ENCODE measurements around the gene PCSK4. TPM values are rescaled to one million over a fixed set of nuclear protein-coding genes. Genes with fewer than 3 reads are reported as not detected.

Gene PCSK4
- total RNA-seq, 1 donor from 2014 or later: 5.4 TPM

- intact Hi-C loops (cut with DNase I): no loop called here
These were observed 22.5 kb downstream of the PCSK4 start for GRCh38 chr19:1467490-1468273.

GRCh38 chr19:1467215-1467489 is 23.0 kb downstream of the PCSK4 start:
- H3K4me3 ChIP-seq: no peak overlapping the region
- TF ChIP-seq, protein P1, sequence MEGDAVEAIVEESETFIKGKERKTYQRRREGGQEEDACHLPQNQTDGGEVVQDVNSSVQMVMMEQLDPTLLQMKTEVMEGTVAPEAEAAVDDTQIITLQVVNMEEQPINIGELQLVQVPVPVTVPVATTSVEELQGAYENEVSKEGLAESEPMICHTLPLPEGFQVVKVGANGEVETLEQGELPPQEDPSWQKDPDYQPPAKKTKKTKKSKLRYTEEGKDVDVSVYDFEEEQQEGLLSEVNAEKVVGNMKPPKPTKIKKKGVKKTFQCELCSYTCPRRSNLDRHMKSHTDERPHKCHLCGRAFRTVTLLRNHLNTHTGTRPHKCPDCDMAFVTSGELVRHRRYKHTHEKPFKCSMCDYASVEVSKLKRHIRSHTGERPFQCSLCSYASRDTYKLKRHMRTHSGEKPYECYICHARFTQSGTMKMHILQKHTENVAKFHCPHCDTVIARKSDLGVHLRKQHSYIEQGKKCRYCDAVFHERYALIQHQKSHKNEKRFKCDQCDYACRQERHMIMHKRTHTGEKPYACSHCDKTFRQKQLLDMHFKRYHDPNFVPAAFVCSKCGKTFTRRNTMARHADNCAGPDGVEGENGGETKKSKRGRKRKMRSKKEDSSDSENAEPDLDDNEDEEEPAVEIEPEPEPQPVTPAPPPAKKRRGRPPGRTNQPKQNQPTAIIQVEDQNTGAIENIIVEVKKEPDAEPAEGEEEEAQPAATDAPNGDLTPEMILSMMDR (IDR thresholded peaks at IDR 0.05): no peak
- TF ChIP-seq POLR2A (IDR thresholded peaks at IDR 0.05) (no peak), POLR2AphosphoS5 (IDR thresholded peaks at IDR 0.05; ENCODE audit: insufficient read depth in 1 of 2, low read depth in 1 of 2) (no peak)
- intact Hi-C loops (cut with DNase I): no loop called here
- DNase-seq (ENCODE audit: extremely low spot score in 2 of 2): no peak
- no peak overlapping the region for H3K27ac ChIP-seq
- no peaks in the 10 kb centered on the region for H3K36me3 ChIP-seq
- no peaks in the 10 kb centered on the region for H3K9me3 ChIP-seq
- peaks cover 58% of the 10 kb centered on the region for H3K4me1 ChIP-seq
- H3K27me3 ChIP-seq: peaks cover 2% of the 10 kb centered on the region

More at GRCh38 chr19:1467490-1468273, 22.5 kb downstream of the PCSK4 start:
- Histone ChIP-seq H3K27me3 (peaks cover 4% of the 10 kb centered on the region), H3K9me3 (no peaks in the 10 kb centered on the region), H3K4me3 (no peak overlapping the region), H3K27ac (no peak overlapping the region), H3K4me1 (peaks cover 60% of the 10 kb centered on the region), H3K36me3 (no peaks in the 10 kb centered on the region)
- TF ChIP-seq, protein P1 (IDR thresholded peaks at IDR 0.05): no peak
- TF ChIP-seq POLR2AphosphoS5 (IDR thresholded peaks at IDR 0.05; ENCODE audit: insufficient read depth in 1 of 2, low read depth in 1 of 2) (no peak), POLR2A (IDR thresholded peaks at IDR 0.05) (no peak)
- no peak for DNase-seq (ENCODE audit: extremely low spot score in 2 of 2)

DNA sequence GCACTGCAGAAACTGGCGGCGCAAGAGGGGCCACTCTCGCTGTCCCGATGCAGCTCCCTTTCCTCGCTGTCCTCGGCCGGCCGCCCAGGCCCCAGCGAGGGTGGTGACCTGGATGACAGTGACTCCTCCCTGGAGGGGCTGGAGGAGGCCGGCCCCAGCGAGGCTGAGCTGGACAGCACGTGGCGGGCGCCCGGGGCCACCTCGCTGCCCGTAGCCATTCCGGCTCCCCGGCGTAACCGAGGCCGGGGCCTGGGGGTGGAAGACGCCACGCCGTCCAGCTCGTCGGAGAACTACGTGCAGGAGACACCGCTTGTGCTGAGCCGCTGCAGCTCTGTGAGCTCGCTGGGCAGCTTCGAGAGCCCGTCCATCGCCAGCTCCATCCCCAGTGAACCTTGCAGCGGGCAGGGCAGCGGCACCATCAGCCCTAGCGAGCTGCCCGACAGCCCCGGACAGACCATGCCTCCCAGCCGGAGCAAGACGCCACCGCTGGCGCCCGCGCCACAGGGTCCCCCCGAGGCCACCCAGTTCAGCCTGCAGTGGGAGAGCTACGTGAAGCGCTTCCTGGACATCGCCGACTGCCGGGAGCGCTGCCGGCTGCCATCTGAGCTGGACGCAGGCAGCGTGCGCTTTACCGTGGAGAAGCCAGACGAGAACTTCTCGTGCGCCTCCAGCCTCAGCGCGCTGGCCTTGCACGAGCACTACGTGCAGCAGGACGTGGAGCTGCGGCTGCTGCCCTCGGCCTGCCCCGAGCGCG is 23.5 kb downstream of the PCSK4 start:
- H3K27ac ChIP-seq: no peak overlapping the region
- no peak overlapping the region for H3K4me3 ChIP-seq
- no peaks in the 10 kb centered on the region for H3K27me3 ChIP-seq
- intact Hi-C loops (cut with DNase I): no loop called here
- no peaks in the 10 kb centered on the region for H3K9me3 ChIP-seq
- no peaks in the 10 kb centered on the region for H3K36me3 ChIP-seq
- DNase-seq (ENCODE audit: extremely low spot score in 2 of 2): no peak
- TF ChIP-seq, protein P1 (IDR thresholded peaks at IDR 0.05): no peak
- no peak for TF ChIP-seq POLR2AphosphoS5 (IDR thresholded peaks at IDR 0.05; ENCODE audit: insufficient read depth in 1 of 2, low read depth in 1 of 2)
- no peak for TF ChIP-seq POLR2A (IDR thresholded peaks at IDR 0.05)
- H3K4me1 ChIP-seq: peaks cover 53% of the 10 kb centered on the region

DNA sequence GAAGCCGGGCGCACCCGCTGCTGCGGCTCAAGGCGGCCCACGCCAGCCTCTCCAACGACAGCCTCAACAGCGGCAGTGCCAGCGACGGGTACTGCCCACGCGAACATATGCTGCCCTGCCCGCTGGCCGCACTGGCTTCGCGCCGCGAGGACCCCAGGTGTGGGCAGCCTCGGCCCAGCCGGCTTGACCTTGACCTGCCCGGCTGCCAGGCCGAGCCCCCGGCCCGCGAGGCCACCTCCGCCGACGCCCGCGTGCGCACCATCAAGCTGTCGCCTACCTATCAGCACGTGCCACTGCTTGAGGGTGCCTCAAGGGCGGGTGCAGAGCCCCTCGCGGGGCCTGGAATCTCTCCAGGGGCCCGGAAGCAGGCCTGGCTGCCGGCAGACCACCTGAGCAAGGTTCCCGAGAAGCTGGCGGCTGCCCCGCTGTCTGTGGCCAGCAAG is 24.1 kb downstream of the PCSK4 start:
- H3K4me3 ChIP-seq: no peak overlapping the region
- peaks cover 47% of the 10 kb centered on the region for H3K4me1 ChIP-seq
- H3K9me3 ChIP-seq: no peaks in the 10 kb centered on the region
- intact Hi-C loops (cut with DNase I): no loop called here
- no peak for DNase-seq (ENCODE audit: extremely low spot score in 2 of 2)
- no peaks in the 10 kb centered on the region for H3K36me3 ChIP-seq
- H3K27ac ChIP-seq: no peak overlapping the region
- H3K27me3 ChIP-seq: no peaks in the 10 kb centered on the region
- TF ChIP-seq, protein P1 (IDR thresholded peaks at IDR 0.05): no peak
- TF ChIP-seq POLR2A (IDR thresholded peaks at IDR 0.05) (no peak), POLR2AphosphoS5 (IDR thresholded peaks at IDR 0.05; ENCODE audit: insufficient read depth in 1 of 2, low read depth in 1 of 2) (no peak)

Data from vagina (tissue), 2 donors.